Effector memory CD8-positive, alpha-beta T cell (primary cell): ENCODE measurements around the gene HLA-DQA1.

ENCODE experiments used
- ATAC-seq: fragments of 150-1000 bp; cut with Tn5 transposase; replicated peaks from 2 replicates; pipeline ENCODE4 v1.10.0; 2021; ENCODE audit warnings: mild to moderate bottlenecking, moderate library complexity
- DNase-seq, 3 experiments: peaks; one replicate each; pipeline ENCODE4 v3.0.0; 2021
- H3K27ac Mint-ChIP-seq, 2 donors: one replicate each; pipeline ENCODE4 v1.8.0; 2022; ENCODE audit warnings: mild to moderate bottlenecking in 2 of 2, mixed read lengths in 2 of 2, moderate library complexity in 2 of 2
- H3K27me3 Mint-ChIP-seq, 2 donors: one replicate each; pipeline ENCODE4 v1.8.0; 2022; ENCODE audit warnings: mixed read lengths in 2 of 2
- H3K36me3 Mint-ChIP-seq: one replicate; pipeline ENCODE4 v1.8.0; 2022; ENCODE audit warnings: mild to moderate bottlenecking, moderate library complexity, mixed read lengths; ENCODE audit not compliant: insufficient read depth
- H3K4me1 Mint-ChIP-seq, 2 donors: one replicate each; pipeline ENCODE4 v1.8.0; 2022; ENCODE audit warnings: low read depth in 2 of 2, mixed read lengths in 2 of 2
- H3K4me3 Mint-ChIP-seq, 2 donors: one replicate each; pipeline ENCODE4 v1.8.0; 2022; ENCODE audit warnings: mild to moderate bottlenecking in 2 of 2, mixed read lengths in 2 of 2, moderate library complexity in 2 of 2
- H3K9me3 Mint-ChIP-seq, 2 donors: one replicate each; pipeline ENCODE4 v1.8.0; 2022; ENCODE audit warnings: mixed read lengths in 2 of 2

Gene HLA-DQA1

GRCh38 chr6:32609731-32610640 lies 27.2 kb upstream of the HLA-DQA1 start:
- Mint-ChIP-seq H3K4me3 (no peak overlapping the region), H3K36me3 (peaks cover 2% of the 10 kb centered on the region), H3K27me3 (no peaks in the 10 kb centered on the region), H3K27ac (no peak overlapping the region), H3K9me3 (no peaks in the 10 kb centered on the region), H3K4me1 (peaks cover 0 to 3% of the 10 kb centered on the region in 2 donors)
- DNase-seq: peak; percentile 48 to 75 (median 55)
- peak; percentile 92 for ATAC-seq

GRCh38 chr6:32610682-32611296 lies 26.4 kb upstream of the HLA-DQA1 start:
- H3K4me1 Mint-ChIP-seq: peaks cover 0 to 3% of the 10 kb centered on the region in 2 donors
- H3K4me3 Mint-ChIP-seq: no peak overlapping the region
- ATAC-seq: no peak
- no peak for DNase-seq
- H3K27me3 Mint-ChIP-seq: no peaks in the 10 kb centered on the region
- no peaks in the 10 kb centered on the region for H3K9me3 Mint-ChIP-seq
- peaks cover 2% of the 10 kb centered on the region for H3K36me3 Mint-ChIP-seq
- no peak overlapping the region for H3K27ac Mint-ChIP-seq

GRCh38 chr6:32613475-32613874 lies 23.7 kb upstream of the HLA-DQA1 start:
- no peak overlapping the region for H3K4me3 Mint-ChIP-seq
- no peak overlapping the region for H3K27ac Mint-ChIP-seq
- H3K4me1 Mint-ChIP-seq: peaks cover 3% of the 10 kb centered on the region in 2 donors
- ATAC-seq (no peak), DNase-seq (no peak)
- no peaks in the 10 kb centered on the region for H3K9me3 Mint-ChIP-seq
- no peaks in the 10 kb centered on the region for H3K27me3 Mint-ChIP-seq
- H3K36me3 Mint-ChIP-seq: peaks cover 2% of the 10 kb centered on the region

- Mint-ChIP-seq H3K4me1 (peaks cover 3% of the 10 kb centered on the region in 2 donors), H3K36me3 (peaks cover 2% of the 10 kb centered on the region), H3K9me3 (no peaks in the 10 kb centered on the region), H3K4me3 (no peak overlapping the region), H3K27me3 (no peaks in the 10 kb centered on the region), H3K27ac (no peak overlapping the region)
- ATAC-seq (no peak), DNase-seq (no peak)
These were observed 22.7 kb upstream of the HLA-DQA1 start for GRCh38 chr6:32614366-32615081.

- no peaks in the 10 kb centered on the region for H3K9me3 Mint-ChIP-seq
- no peak overlapping the region for H3K4me3 Mint-ChIP-seq
- H3K4me1 Mint-ChIP-seq: peaks cover 3 to 6% of the 10 kb centered on the region in 2 donors
- H3K27me3 Mint-ChIP-seq: no peaks in the 10 kb centered on the region
- peaks cover 2% of the 10 kb centered on the region for H3K36me3 Mint-ChIP-seq
- DNase-seq (no peak), ATAC-seq (no peak)
- H3K27ac Mint-ChIP-seq: no peak overlapping the region
These were observed 21.2 kb upstream of the HLA-DQA1 start for GRCh38 chr6:32615885-32616532.

- Mint-ChIP-seq H3K9me3 (no peaks in the 10 kb centered on the region), H3K4me1 (peaks cover 12 to 21% of the 10 kb centered on the region in 2 donors), H3K27ac (no peak overlapping the region), H3K4me3 (no peak overlapping the region), H3K36me3 (peaks cover 3% of the 10 kb centered on the region), H3K27me3 (no peaks in the 10 kb centered on the region)
- ATAC-seq: no peak
- no peak for DNase-seq
These were observed 19.5 kb upstream of the HLA-DQA1 start for GRCh38 chr6:32617751-32618150.

GRCh38 chr6:32621372-32621771 lies 15.8 kb upstream of the HLA-DQA1 start:
- H3K36me3 Mint-ChIP-seq: peaks cover 7% of the 10 kb centered on the region
- no peaks in the 10 kb centered on the region for H3K9me3 Mint-ChIP-seq
- ATAC-seq (no peak), DNase-seq (no peak)
- no peaks in the 10 kb centered on the region for H3K27me3 Mint-ChIP-seq
- H3K27ac Mint-ChIP-seq: peak overlapping the region in 1 of 2 donors; percentile 97
- H3K4me3 Mint-ChIP-seq: no peak overlapping the region
- H3K4me1 Mint-ChIP-seq: peaks cover 23 to 42% of the 10 kb centered on the region in 2 donors

GRCh38 chr6:32622545-32623401 lies 14.4 kb upstream of the HLA-DQA1 start:
- H3K27me3 Mint-ChIP-seq: no peaks in the 10 kb centered on the region
- DNase-seq: peak; percentile 49 to 68 (median 54)
- no peaks in the 10 kb centered on the region for H3K9me3 Mint-ChIP-seq
- H3K36me3 Mint-ChIP-seq: peaks cover 10% of the 10 kb centered on the region
- H3K4me3 Mint-ChIP-seq: peak overlapping the region; percentile 61 to 67
- peaks cover 28 to 43% of the 10 kb centered on the region in 2 donors for H3K4me1 Mint-ChIP-seq
- peak; percentile 87 for ATAC-seq
- H3K27ac Mint-ChIP-seq: peak overlapping the region; percentile 97 to 98

- Mint-ChIP-seq H3K4me1 (peaks cover 29 to 47% of the 10 kb centered on the region in 2 donors), H3K9me3 (no peaks in the 10 kb centered on the region), H3K36me3 (peaks cover 10% of the 10 kb centered on the region), H3K27me3 (no peaks in the 10 kb centered on the region), H3K27ac (peak overlapping the region; percentile 97 to 98), H3K4me3 (peak overlapping the region in 1 of 2 donors; percentile 67)
- ATAC-seq: no peak
- no peak for DNase-seq
These were observed 13.5 kb upstream of the HLA-DQA1 start for GRCh38 chr6:32623693-32624092.

- Mint-ChIP-seq H3K27ac (peak overlapping the region; percentile 97 to 98), H3K27me3 (no peaks in the 10 kb centered on the region), H3K4me1 (peaks cover 29 to 47% of the 10 kb centered on the region in 2 donors), H3K9me3 (no peaks in the 10 kb centered on the region), H3K4me3 (peak overlapping the region in 1 of 2 donors; percentile 67), H3K36me3 (peaks cover 10% of the 10 kb centered on the region)
- ATAC-seq (no peak), DNase-seq (no peak)
These were observed 12.6 kb upstream of the HLA-DQA1 start for GRCh38 chr6:32624565-32624964.

- no peak for DNase-seq
- peak overlapping the region; percentile 42 to 74 for H3K27ac Mint-ChIP-seq
- peaks cover 10% of the 10 kb centered on the region for H3K36me3 Mint-ChIP-seq
- H3K9me3 Mint-ChIP-seq: no peaks in the 10 kb centered on the region
- H3K27me3 Mint-ChIP-seq: no peaks in the 10 kb centered on the region
- peaks cover 29 to 47% of the 10 kb centered on the region in 2 donors for H3K4me1 Mint-ChIP-seq
- H3K4me3 Mint-ChIP-seq: peak overlapping the region in 1 of 2 donors; percentile 2
- ATAC-seq: no peak
These were observed 12.1 kb upstream of the HLA-DQA1 start for GRCh38 chr6:32625137-32625536.

- H3K36me3 Mint-ChIP-seq: peaks cover 10% of the 10 kb centered on the region
- H3K4me3 Mint-ChIP-seq: peak overlapping the region in 1 of 2 donors; percentile 17
- no peaks in the 10 kb centered on the region for H3K27me3 Mint-ChIP-seq
- ATAC-seq (no peak), DNase-seq (no peak)
- peaks cover 24 to 34% of the 10 kb centered on the region in 2 donors for H3K4me1 Mint-ChIP-seq
- H3K9me3 Mint-ChIP-seq: no peaks in the 10 kb centered on the region
- H3K27ac Mint-ChIP-seq: peak overlapping the region; percentile 64 to 89
These were observed 10.0 kb upstream of the HLA-DQA1 start for GRCh38 chr6:32627249-32627648.
